Erythroblast (primary cell): ENCODE data around the gene KIF13A.

Experiments
- GATA1 ChIP-seq: IDR thresholded peaks from 2 replicates; pipeline ENCODE4 v1.6.1; 2011; ENCODE audit warnings: low read depth, mild to moderate bottlenecking, control low read depth, low read length, moderate library complexity
- POLR2A ChIP-seq: IDR thresholded peaks from 2 replicates; pipeline ENCODE4 v1.6.1; 2011; ENCODE audit warnings: mild to moderate bottlenecking, low read length

GRCh38 chr6:17885889-17886576, 101.4 kb downstream of the KIF13A start:
- no peak for TF ChIP-seq POLR2A
- TF ChIP-seq GATA1, result no peak
